Caco-2 (cell line): ENCODE measurements around the gene TDRD10. TPM values are rescaled to one million over a fixed set of nuclear protein-coding genes. Genes with fewer than 3 reads are reported as not detected.
"Not testable (repeated sequence)": the region's sequence is repeated elsewhere in the genome, so short reads cannot be mapped to it uniquely, and the experiment has no call there.

Experiments
- BruUV-seq: library from RNA; stranded (reverse); fragments of 400-500 nt; replicated peaks from 2 replicates; lab custom pipeline; 2021; lab: Mats Ljungman, UMichigan
- CTCF ChIA-PET: fragments of 300-600 bp; sonication (Branson Sonifier 250); formaldehyde crosslinking; loops from one replicate; lab custom pipeline; 2022; ENCODE audit warnings: antibody characterized with exemption; lab: Charles Lee
- POLR2A ChIA-PET: fragments of 300-600 bp; sonication (Branson Sonifier 250); formaldehyde crosslinking; loops from one replicate; lab custom pipeline; 2022; ENCODE audit warnings: antibody characterized with exemption; lab: Charles Lee
- DNase-seq, 2 experiments: peaks; one replicate each; pipeline versions ENCODE4 v3.0.0 to v3.0.0-alpha.2; 2020 to 2022
- H3K27me3 ChIP-seq: replicated peaks from 2 replicates; pipeline ENCODE4 v1.6.0; 2011; ENCODE audit warnings: low read length; ENCODE audit not compliant: control insufficient read depth, insufficient read depth
- H3K36me3 ChIP-seq: 2 replicates; pipeline ENCODE4 v1.5.1; 2011; ENCODE audit warnings: low read length; ENCODE audit not compliant: control insufficient read depth, insufficient read depth
- H3K4me1 ChIP-seq: fragments of 250-450 bp; sonication (Bioruptor Pico); 2 replicates; pipeline ENCODE4 v1.5.1; 2020; ENCODE audit warnings: mild to moderate bottlenecking
- H3K4me3 ChIP-seq: 2 replicates; pipeline ENCODE4 v1.5.1; 2011; ENCODE audit warnings: low read depth, mild to moderate bottlenecking, control low read depth, low read length
- H3K9me3 ChIP-seq: fragments of 250-450 bp; sonication (Bioruptor Pico); 2 replicates; pipeline ENCODE4 v1.5.1; 2020; ENCODE audit warnings: mild to moderate bottlenecking, moderate library complexity
- H3K27ac Mint-ChIP-seq: one replicate; pipeline ENCODE4 v1.8.0; 2022; ENCODE audit warnings: mixed read lengths; ENCODE audit not compliant: unreplicated experiment
- H3K27me3 Mint-ChIP-seq: one replicate; pipeline ENCODE4 v1.8.0; 2022; ENCODE audit warnings: mixed read lengths; ENCODE audit not compliant: insufficient read depth, unreplicated experiment
- H3K36me3 Mint-ChIP-seq: one replicate; pipeline ENCODE4 v1.8.0; 2022; ENCODE audit warnings: mild to moderate bottlenecking, mixed read lengths; ENCODE audit not compliant: insufficient read depth, unreplicated experiment
- H3K4me1 Mint-ChIP-seq: one replicate; pipeline ENCODE4 v1.8.0; 2022; ENCODE audit warnings: low read depth, mixed read lengths; ENCODE audit not compliant: unreplicated experiment
- H3K4me3 Mint-ChIP-seq: one replicate; pipeline ENCODE4 v1.8.0; 2022; ENCODE audit warnings: mild to moderate bottlenecking, moderate library complexity, mixed read lengths; ENCODE audit not compliant: unreplicated experiment
- H3K9me3 Mint-ChIP-seq: one replicate; pipeline ENCODE4 v1.8.0; 2022; ENCODE audit warnings: mixed read lengths; ENCODE audit not compliant: unreplicated experiment
- intact Hi-C: fragments of 100-400 bp; cut with micrococcal nuclease; formaldehyde crosslinking; loops from one replicate; pipeline ENCODE4 v1.10.0; 2022; ENCODE audit not compliant: unreplicated experiment
- total RNA-seq: library from RNA; stranded (reverse); gene quantifications from 2 replicates; pipeline ENCODE4 v1.2.3, GENCODE V29; 2022
- TF ChIP-seq, protein P1 (sequence below), 2 experiments: fragments of 200-600 bp in 1 of 2; IDR thresholded peaks; 1 replicate in 1 of 2; 2 replicates in 1 of 2; pipeline versions ENCODE4 v1.5.1 to v1.8.0; 2011 to 2022; ENCODE audit warnings: antibody characterized with exemption in 1 of 2, control low read depth in 1 of 2, inconsistent platforms in 1 of 2, low read depth in 1 of 2, low read length in 1 of 2, mild to moderate bottlenecking in 1 of 2, moderate library complexity in 1 of 2; ENCODE audit not compliant: insufficient read depth in 1 of 2, severe bottlenecking in 1 of 2, unreplicated experiment in 1 of 2

The TDRD10 gene
- total RNA-seq, 1 experiment from 2014 or later = not detected

DNA sequence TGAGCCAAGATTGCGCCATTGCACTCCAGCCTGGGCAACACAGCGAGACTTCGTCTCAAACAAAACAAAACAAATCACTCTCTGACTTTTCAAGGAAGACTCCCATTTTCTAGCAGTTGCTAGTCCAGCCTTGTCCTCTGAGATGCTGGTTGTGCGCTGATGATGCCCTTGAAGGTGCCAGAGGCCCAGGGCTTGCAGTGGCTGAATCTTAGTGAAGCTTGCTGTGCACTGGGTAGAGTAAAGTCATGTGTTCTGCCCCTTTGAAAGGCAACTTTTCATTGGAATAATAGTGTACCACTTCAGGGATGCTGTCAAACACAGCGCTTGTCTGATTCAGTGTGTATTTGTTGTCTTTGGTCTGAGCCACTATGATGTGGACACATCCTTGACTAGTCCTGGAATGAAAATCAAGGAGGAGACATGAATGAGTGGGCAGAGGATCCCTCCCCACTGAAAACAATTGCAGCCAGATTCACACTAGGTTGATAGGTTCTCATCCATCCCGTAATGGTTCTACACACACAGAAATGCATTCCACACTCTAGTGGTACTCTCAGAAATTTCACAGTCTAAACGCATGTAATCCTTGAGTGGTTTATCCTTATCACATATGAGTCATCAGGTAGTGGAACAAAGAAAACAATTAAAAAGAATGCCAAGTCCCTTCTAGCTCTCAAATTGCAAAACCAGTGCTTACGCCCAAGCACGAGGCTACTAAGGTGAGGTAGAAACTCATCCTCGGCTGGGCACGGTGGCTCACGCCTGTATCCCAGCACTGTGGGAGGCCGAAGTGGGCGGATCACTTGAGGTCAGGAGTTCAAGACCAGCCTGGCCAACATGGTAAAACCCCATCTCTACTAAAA, 17.8 kb upstream of the TDRD10 start:
- ChIA-PET CTCF (interaction anchor here (0.6 kb wide), 1 partner anchor 178 kb away, joined by 3 read pairs; no protein-coding TSS in a partner anchor), POLR2A (no interaction called here)
- no peaks in the 10 kb centered on the region for H3K4me1 ChIP-seq
- intact Hi-C loops = loop anchor here (1.0 to 10.0 kb wide), 3 partner anchors 62 to 391 kb away; partner anchors contain the start of gene KCNN3
- peaks cover 5% of the 10 kb centered on the region for H3K27me3 Mint-ChIP-seq
- H3K27me3 ChIP-seq = no peaks in the 10 kb centered on the region; the same call in 1 of the 2 replicates
- H3K36me3 Mint-ChIP-seq = no peaks in the 10 kb centered on the region
- DNase-seq = peak in 1 of 2 experiments; percentile 14
- BruUV-seq = no TSS peak
- no peak overlapping the region for H3K4me3 Mint-ChIP-seq
- TF ChIP-seq, protein P1, sequence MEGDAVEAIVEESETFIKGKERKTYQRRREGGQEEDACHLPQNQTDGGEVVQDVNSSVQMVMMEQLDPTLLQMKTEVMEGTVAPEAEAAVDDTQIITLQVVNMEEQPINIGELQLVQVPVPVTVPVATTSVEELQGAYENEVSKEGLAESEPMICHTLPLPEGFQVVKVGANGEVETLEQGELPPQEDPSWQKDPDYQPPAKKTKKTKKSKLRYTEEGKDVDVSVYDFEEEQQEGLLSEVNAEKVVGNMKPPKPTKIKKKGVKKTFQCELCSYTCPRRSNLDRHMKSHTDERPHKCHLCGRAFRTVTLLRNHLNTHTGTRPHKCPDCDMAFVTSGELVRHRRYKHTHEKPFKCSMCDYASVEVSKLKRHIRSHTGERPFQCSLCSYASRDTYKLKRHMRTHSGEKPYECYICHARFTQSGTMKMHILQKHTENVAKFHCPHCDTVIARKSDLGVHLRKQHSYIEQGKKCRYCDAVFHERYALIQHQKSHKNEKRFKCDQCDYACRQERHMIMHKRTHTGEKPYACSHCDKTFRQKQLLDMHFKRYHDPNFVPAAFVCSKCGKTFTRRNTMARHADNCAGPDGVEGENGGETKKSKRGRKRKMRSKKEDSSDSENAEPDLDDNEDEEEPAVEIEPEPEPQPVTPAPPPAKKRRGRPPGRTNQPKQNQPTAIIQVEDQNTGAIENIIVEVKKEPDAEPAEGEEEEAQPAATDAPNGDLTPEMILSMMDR (IDR thresholded peaks at IDR 0.05; ENCODE audit: insufficient read depth in 1 of 2, low read depth in 1 of 2, low read length in 1 of 2, severe bottlenecking in 1 of 2, unreplicated experiment in 1 of 2) = no peak
- H3K4me1 Mint-ChIP-seq = no peaks in the 10 kb centered on the region
- H3K27ac Mint-ChIP-seq = no peak overlapping the region
- no peaks in the 10 kb centered on the region for H3K9me3 ChIP-seq
- no peak overlapping the region for H3K4me3 ChIP-seq
- no peaks in the 10 kb centered on the region for H3K36me3 ChIP-seq
- no peaks in the 10 kb centered on the region for H3K9me3 Mint-ChIP-seq

GRCh38 chr1:154485106-154485505, 16.9 kb upstream of the TDRD10 start:
- H3K36me3 ChIP-seq = no peaks in the 10 kb centered on the region
- no peaks in the 10 kb centered on the region for H3K9me3 ChIP-seq
- intact Hi-C loops = loop anchor here (10.0 kb wide), 2 partner anchors 260 to 390 kb away; partner anchors contain the start of gene KCNN3
- no peaks in the 10 kb centered on the region for H3K36me3 Mint-ChIP-seq
- CTCF ChIA-PET = interaction anchor here (0.6 kb wide), 1 partner anchor 177 kb away, joined by 3 read pairs; no protein-coding TSS in a partner anchor
- no TSS peak for BruUV-seq
- no peak overlapping the region for H3K4me3 ChIP-seq
- H3K27me3 ChIP-seq = no peaks in the 10 kb centered on the region; the same call in 1 of the 2 replicates
- POLR2A ChIA-PET = no interaction called here
- H3K4me1 ChIP-seq = no peaks in the 10 kb centered on the region
- no peaks in the 10 kb centered on the region for H3K9me3 Mint-ChIP-seq
- H3K4me3 Mint-ChIP-seq = no peak overlapping the region
- no peak overlapping the region for H3K27ac Mint-ChIP-seq
- DNase-seq = no peak
- TF ChIP-seq, protein P1 (IDR thresholded peaks at IDR 0.05; ENCODE audit: insufficient read depth in 1 of 2, low read depth in 1 of 2, low read length in 1 of 2, severe bottlenecking in 1 of 2, unreplicated experiment in 1 of 2) = no peak
- peaks cover 5% of the 10 kb centered on the region for H3K27me3 Mint-ChIP-seq
- H3K4me1 Mint-ChIP-seq = no peaks in the 10 kb centered on the region

GRCh38 chr1:154485910-154486496, 16.0 kb upstream of the TDRD10 start:
- Histone ChIP-seq H3K36me3 (no peaks in the 10 kb centered on the region), H3K4me3 (no peak overlapping the region), H3K4me1 (no peaks in the 10 kb centered on the region), H3K27me3 (no peaks in the 10 kb centered on the region; the same call in 1 of the 2 replicates), H3K9me3 (no peaks in the 10 kb centered on the region)
- intact Hi-C loops = loop anchor here (10.0 kb wide), 2 partner anchors 259 to 389 kb away; partner anchors contain the start of gene KCNN3
- H3K27me3 Mint-ChIP-seq = peaks cover 8% of the 10 kb centered on the region
- TF ChIP-seq, protein P1 (IDR thresholded peaks at IDR 0.05; ENCODE audit: insufficient read depth in 1 of 2, low read depth in 1 of 2, low read length in 1 of 2, severe bottlenecking in 1 of 2, unreplicated experiment in 1 of 2) = no peak
- no peaks in the 10 kb centered on the region for H3K9me3 Mint-ChIP-seq
- no peak for DNase-seq
- H3K27ac Mint-ChIP-seq = no peak overlapping the region
- no peak overlapping the region for H3K4me3 Mint-ChIP-seq
- ChIA-PET CTCF (no interaction called here), POLR2A (no interaction called here)
- no peaks in the 10 kb centered on the region for H3K4me1 Mint-ChIP-seq
- no peaks in the 10 kb centered on the region for H3K36me3 Mint-ChIP-seq
- BruUV-seq = no TSS peak

DNA sequence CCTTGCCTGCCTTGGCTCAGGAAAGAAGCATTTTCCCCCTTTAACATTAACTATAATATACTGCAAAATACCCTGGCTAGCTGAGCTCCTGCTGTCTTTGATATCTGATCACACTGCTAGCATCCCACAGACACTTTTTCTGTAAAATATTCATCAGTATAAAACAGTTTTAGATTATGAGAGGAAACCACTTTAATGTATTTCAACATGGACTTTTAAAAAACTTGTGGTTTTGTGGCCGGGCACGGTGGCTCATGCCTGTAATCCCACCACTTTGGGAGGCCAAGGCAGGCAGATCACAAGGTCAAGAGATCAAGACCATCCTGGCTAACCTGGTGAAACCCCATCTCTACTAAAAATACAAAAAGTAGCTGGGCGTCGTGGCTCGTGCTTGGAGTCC, 15.3 kb upstream of the TDRD10 start:
- H3K4me3 Mint-ChIP-seq, H3K9me3 ChIP-seq, H3K27ac Mint-ChIP-seq, H3K4me1 ChIP-seq, DNase-seq, H3K9me3 Mint-ChIP-seq, POLR2A ChIA-PET, H3K4me1 Mint-ChIP-seq, H3K27me3 ChIP-seq, H3K36me3 Mint-ChIP-seq, H3K36me3 ChIP-seq, BruUV-seq, CTCF ChIA-PET, H3K4me3 ChIP-seq: not testable (repeated sequence)
- intact Hi-C loops = loop anchor here (10.0 kb wide), 2 partner anchors 258 to 388 kb away; partner anchors contain the start of gene KCNN3
- peaks cover 11% of the 10 kb centered on the region for H3K27me3 Mint-ChIP-seq
